Stomach (tissue), 9 donors: ENCODE measurements around the gene PDIA5. TPM values are rescaled to one million over a fixed set of nuclear protein-coding genes. Genes with fewer than 3 reads are reported as not detected.

ENCODE experiments used
- DNase-seq, 2 donors: peaks; one replicate each; pipeline versions ENCODE4 v3.0.0 to v3.0.0-alpha.2; 2013 to 2019
- H3K27ac ChIP-seq, 5 donors: fragments of 200-600 bp in 4 of 5; sonication (generic) in 4 of 5; one replicate each; pipeline ENCODE4 v1.5.1; 2013 to 2019; ENCODE audit warnings: mild to moderate bottlenecking in 1 of 5, moderate library complexity in 1 of 5
- H3K27me3 ChIP-seq, 3 donors: fragments of 200-600 bp; sonication (generic); one replicate each; pipeline ENCODE4 v1.5.1; 2017 to 2019; ENCODE audit warnings: mixed run types in 1 of 3
- H3K36me3 ChIP-seq, 4 donors: fragments of 200-600 bp; sonication (generic); 1 replicate in 3 of 4; 2 replicates in 1 of 4; pipeline ENCODE4 v1.5.1; 2016 to 2019
- H3K4me1 ChIP-seq, 4 donors: fragments of 200-600 bp; sonication (generic); one replicate each; pipeline ENCODE4 v1.5.1; 2016 to 2019
- H3K4me3 ChIP-seq, 4 donors: fragments of 200-600 bp; sonication (generic) in 3 of 4; one replicate each; pipeline ENCODE4 v1.5.1; 2016 to 2019; ENCODE audit warnings: mild to moderate bottlenecking in 1 of 4
- H3K9me3 ChIP-seq, 4 donors: fragments of 200-600 bp; sonication (generic); one replicate each; pipeline ENCODE4 v1.5.1; 2016 to 2019
- EP300 ChIP-seq: sonication (generic); formaldehyde crosslinking; IDR thresholded peaks from one replicate; pipeline ENCODE4 v1.6.1; 2017; ENCODE audit warnings: antibody characterized with exemption
- POLR2A ChIP-seq, 4 donors: fragments of 450-650 bp; IDR thresholded peaks; one replicate each; pipeline ENCODE4 v1.6.1; 2016; ENCODE audit warnings: antibody characterized with exemption in 4 of 4, control low read depth in 2 of 4, mild to moderate bottlenecking in 1 of 4, moderate library complexity in 1 of 4
- POLR2AphosphoS5 ChIP-seq, 3 donors: sonication (generic); formaldehyde crosslinking; IDR thresholded peaks; one replicate each; pipeline ENCODE4 v1.6.1; 2016; ENCODE audit warnings: antibody characterized with exemption in 3 of 3
- WGBS, 5 donors: extraction: QIAGEN DNeasy Blood & Tissue Kit in 3 of 5; methylation state at CpG; one replicate each; pipeline versions ENCODE4 v1.1.5 to v1.1.7; 2013 to 2018; 5-methylcytosine and 5-hydroxymethylcytosine counted together
- intact Hi-C: fragments of 100-400 bp; cut with DNase I; formaldehyde crosslinking; loops from one replicate; pipeline ENCODE4 v1.15.1; 2023; ENCODE audit warnings: low total_unique reads
- polyA plus RNA-seq, 3 donors: library from polyadenylated mRNA; stranded (reverse); fragments of 200-250 nt; gene quantifications; one replicate each; pipeline ENCODE4 v1.2.3, GENCODE V29; 2013
- total RNA-seq, 5 donors: library from RNA; depleted of rRNA; stranded (reverse); fragments of >200 nt; gene quantifications; one replicate each; pipeline versions ENCODE4 v1.1.0 to v1.2.3, GENCODE V29; 2014 to 2016
- TF ChIP-seq, protein P1 (sequence below), 7 experiments: fragments of 450-650 bp in 4 of 7; fragments of 200-600 bp in 3 of 7; sonication (generic) in 3 of 7; IDR thresholded peaks; one replicate each; pipeline ENCODE4 v1.5.1; 2016 to 2019; ENCODE audit warnings: antibody characterized with exemption in 7 of 7, control low read depth in 2 of 7, mild to moderate bottlenecking in 1 of 7
- donor health status: healthy with polysubstance abuse.
- donor health status: Bipolar disorder and iron deficiency.
- donor health status: healthy.

PDIA5 gene
- total and polyA plus RNA-seq, 8 donors = 13.9 to 75.3 (median 35.0) TPM

DNA sequence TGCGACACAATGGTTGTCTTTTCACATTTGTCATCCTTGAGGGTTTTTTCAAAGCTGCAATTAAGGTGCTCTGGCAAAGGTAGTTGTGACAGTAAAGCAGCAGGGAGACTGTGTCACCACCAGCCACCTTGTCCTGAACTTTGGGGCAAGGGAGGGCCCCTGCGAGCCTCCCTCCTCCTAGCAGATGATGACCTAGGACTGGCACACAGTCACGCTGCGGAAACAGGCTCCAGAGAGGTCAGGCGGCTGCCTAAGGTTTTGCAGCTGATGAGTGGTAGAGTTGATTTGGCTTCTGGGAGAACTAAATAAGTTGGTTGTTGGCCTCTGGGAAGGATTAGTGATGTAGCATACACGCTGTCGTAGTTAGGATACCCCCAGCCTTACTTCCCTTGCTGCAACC is 62.7 kb downstream of the PDIA5 start:
- H3K27me3 ChIP-seq = no peaks in the 10 kb centered on the region
- no peaks in the 10 kb centered on the region for H3K9me3 ChIP-seq
- no peak overlapping the region for H3K4me3 ChIP-seq
- H3K36me3 ChIP-seq = peaks cover 33 to 100% (median 98%) of the 10 kb centered on the region in 4 donors
- intact Hi-C loops = no loop called here
- no peak for DNase-seq
- peak overlapping the region in 2 of 5 donors; percentile 10 to 68 for H3K27ac ChIP-seq
- WGBS, 5 donors = 81 to 91% (median 83%) methylated on average over 7 of the region's 7 CpGs
- TF ChIP-seq EP300 (no peak), POLR2A (IDR thresholded peaks at IDR 0.05) (no peak), POLR2AphosphoS5 (IDR thresholded peaks at IDR 0.05) (no peak)
- TF ChIP-seq, protein P1, sequence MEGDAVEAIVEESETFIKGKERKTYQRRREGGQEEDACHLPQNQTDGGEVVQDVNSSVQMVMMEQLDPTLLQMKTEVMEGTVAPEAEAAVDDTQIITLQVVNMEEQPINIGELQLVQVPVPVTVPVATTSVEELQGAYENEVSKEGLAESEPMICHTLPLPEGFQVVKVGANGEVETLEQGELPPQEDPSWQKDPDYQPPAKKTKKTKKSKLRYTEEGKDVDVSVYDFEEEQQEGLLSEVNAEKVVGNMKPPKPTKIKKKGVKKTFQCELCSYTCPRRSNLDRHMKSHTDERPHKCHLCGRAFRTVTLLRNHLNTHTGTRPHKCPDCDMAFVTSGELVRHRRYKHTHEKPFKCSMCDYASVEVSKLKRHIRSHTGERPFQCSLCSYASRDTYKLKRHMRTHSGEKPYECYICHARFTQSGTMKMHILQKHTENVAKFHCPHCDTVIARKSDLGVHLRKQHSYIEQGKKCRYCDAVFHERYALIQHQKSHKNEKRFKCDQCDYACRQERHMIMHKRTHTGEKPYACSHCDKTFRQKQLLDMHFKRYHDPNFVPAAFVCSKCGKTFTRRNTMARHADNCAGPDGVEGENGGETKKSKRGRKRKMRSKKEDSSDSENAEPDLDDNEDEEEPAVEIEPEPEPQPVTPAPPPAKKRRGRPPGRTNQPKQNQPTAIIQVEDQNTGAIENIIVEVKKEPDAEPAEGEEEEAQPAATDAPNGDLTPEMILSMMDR (IDR thresholded peaks at IDR 0.05) = no peak
- peaks cover 0 to 28% (median 3%) of the 10 kb centered on the region in 4 donors for H3K4me1 ChIP-seq

DNA sequence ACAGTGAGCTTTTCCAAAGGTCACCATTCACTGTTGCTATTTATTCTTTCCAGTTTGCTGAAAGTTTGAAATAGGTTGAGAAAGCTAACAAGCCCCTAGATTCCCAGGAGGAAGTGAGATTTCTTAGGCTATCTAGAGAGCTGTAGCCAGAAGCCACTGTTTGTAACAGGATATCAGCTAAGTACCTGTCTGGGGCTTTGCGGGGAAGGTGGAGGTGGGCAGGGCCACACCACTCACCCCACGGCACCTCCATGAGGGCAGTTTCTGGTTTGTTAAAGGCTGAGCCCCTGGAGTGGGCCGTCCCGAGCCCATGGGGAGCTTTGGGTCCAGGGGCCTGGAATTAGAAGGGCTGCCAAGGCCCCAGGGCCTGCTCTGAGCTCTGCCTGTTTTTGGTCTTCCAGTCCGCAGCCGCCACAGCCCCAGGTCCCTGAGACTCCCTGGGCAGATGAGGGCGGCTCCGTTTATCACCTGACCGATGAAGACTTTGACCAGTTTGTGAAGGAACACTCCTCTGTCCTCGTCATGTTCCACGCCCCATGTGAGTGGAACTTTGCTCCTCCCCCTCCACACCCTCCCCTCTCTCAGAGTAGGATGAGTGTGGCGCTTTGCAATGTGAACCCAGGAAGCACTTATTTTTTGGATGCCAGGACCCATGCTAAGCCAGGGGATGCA is 63.4 kb downstream of the PDIA5 start:
- Histone ChIP-seq H3K27ac (peak overlapping the region in 3 of 5 donors; percentile 10 to 68 (median 30)), H3K4me3 (no peak overlapping the region), H3K27me3 (no peaks in the 10 kb centered on the region), H3K9me3 (no peaks in the 10 kb centered on the region), H3K4me1 (peaks cover 0 to 28% (median 3%) of the 10 kb centered on the region in 4 donors), H3K36me3 (peaks cover 38 to 100% (median 98%) of the 10 kb centered on the region in 4 donors)
- DNase-seq = peak; percentile 36 to 74
- intact Hi-C loops = no loop called here
- TF ChIP-seq POLR2A (IDR thresholded peaks at IDR 0.05) = no peak
- no peak for TF ChIP-seq EP300
- TF ChIP-seq, protein P1 (IDR thresholded peaks at IDR 0.05) = no peak
- peak in 1 of 3 donors; percentile 26 for TF ChIP-seq POLR2AphosphoS5 (IDR thresholded peaks at IDR 0.05)
- 68 to 88% (median 78%) methylated on average over 8 to 12 of the region's 12 CpGs for WGBS, 5 donors

DNA sequence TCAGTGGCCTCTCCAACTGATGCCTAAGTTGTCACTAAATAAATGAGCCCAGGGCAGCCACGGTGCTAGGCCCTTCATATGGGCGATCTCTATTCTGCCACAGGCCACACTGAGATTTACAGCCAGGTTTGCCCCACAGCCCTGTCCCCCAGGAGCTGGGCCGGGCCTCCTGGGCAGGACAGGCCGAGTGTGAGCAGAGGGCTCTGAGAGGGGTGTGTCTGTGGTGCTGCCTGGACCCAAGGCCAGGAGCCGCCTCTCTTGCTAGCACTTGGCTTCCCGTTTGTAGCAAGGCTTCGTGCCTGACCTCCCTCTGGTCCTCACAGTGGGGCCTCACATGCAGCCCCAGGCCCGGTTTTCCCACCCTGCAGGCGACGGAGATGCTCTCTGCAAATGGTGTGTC is 67.8 kb downstream of the PDIA5 start:
- Histone ChIP-seq H3K27ac (no peak overlapping the region), H3K36me3 (peaks cover 27 to 91% (median 80%) of the 10 kb centered on the region in 4 donors)
- 81 to 88% (median 82%) methylated on average over 8 to 10 of the region's 10 CpGs for WGBS, 5 donors

DNA sequence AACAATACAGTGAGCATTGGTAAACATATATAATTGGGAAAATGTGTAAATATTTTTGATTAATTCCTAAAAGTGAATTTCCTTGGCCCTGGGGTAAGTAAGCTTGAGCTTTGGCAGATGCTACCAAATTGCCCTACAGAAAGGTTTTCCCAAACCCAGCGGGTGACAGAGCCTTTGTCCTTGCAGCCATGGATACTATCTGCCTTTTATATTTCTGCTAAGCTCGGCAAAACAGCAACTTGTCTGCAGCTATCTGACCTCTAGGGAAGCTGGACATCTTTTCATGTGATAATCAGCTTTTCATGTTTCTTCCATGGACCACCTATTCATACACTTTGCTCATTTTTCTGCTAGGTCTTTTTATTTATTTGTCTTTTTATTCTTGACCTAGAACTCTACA is 70.2 kb downstream of the PDIA5 start:
- no peaks in the 10 kb centered on the region for H3K9me3 ChIP-seq
- WGBS, 5 donors = 76 to 94% (median 87%) methylated on average over 2 of the region's 2 CpGs
- no peak overlapping the region for H3K27ac ChIP-seq
- intact Hi-C loops = no loop called here
- no peak for DNase-seq
- no peaks in the 10 kb centered on the region for H3K27me3 ChIP-seq
- H3K4me3 ChIP-seq = no peak overlapping the region
- TF ChIP-seq POLR2AphosphoS5 (IDR thresholded peaks at IDR 0.05) (no peak), POLR2A (IDR thresholded peaks at IDR 0.05) (no peak), EP300 (no peak)
- TF ChIP-seq, protein P1 (IDR thresholded peaks at IDR 0.05) = no peak
- no peaks in the 10 kb centered on the region for H3K4me1 ChIP-seq
- H3K36me3 ChIP-seq = peaks cover 19 to 92% (median 80%) of the 10 kb centered on the region in 4 donors

More for the DNA sequence above, 67.8 kb downstream of the PDIA5 start:
- Histone ChIP-seq H3K27me3 (no peaks in the 10 kb centered on the region), H3K4me3 (no peak overlapping the region), H3K9me3 (no peaks in the 10 kb centered on the region), H3K4me1 (peaks cover 0 to 18% (median 3%) of the 10 kb centered on the region in 4 donors)
- TF ChIP-seq POLR2A (IDR thresholded peaks at IDR 0.05) (no peak), EP300 (no peak), POLR2AphosphoS5 (IDR thresholded peaks at IDR 0.05) (no peak)
- TF ChIP-seq, protein P1 (IDR thresholded peaks at IDR 0.05) = no peak
- intact Hi-C loops = no loop called here
- DNase-seq = no peak
